ENCODE data around the gene SRPRA.
"Not testable (repeated sequence)": the region's sequence is repeated elsewhere in the genome, so short reads cannot be mapped to it uniquely, and the experiment has no call there.

SRPRA gene

GRCh38 chr11:126282736-126283591, 14.3 kb upstream of the SRPRA start, which contains the start of gene TIRAP:
Gene TIRAP, plus strand, starts transcription at chr11:126283093. Its CDS starts 7,802 bp downstream, at chr11:126290895.
- DNase-seq = peak; percentile 66

- peak; percentile 49 for DNase-seq
Measured at GRCh38 chr11:126282361-126282735, 13.7 kb upstream of the SRPRA start.

- DNase-seq = no peak
Measured at GRCh38 chr11:126281666-126282175, 13.0 kb upstream of the SRPRA start.

GRCh38 chr11:126281245-126281644, 12.6 kb upstream of the SRPRA start:
- no peak for DNase-seq

- no peak for DNase-seq
Measured at GRCh38 chr11:126280595-126280994, 11.9 kb upstream of the SRPRA start.

- no peak for DNase-seq
Measured at GRCh38 chr11:126279191-126279590, 10.5 kb upstream of the SRPRA start.

- no peak for DNase-seq
Measured at GRCh38 chr11:126277780-126278179, 9.1 kb upstream of the SRPRA start.

GRCh38 chr11:126277322-126277721, 8.6 kb upstream of the SRPRA start:
- no peak for DNase-seq

- peak; percentile 16 for DNase-seq
Measured at GRCh38 chr11:126268361-126268707, 361 bp downstream of the SRPRA start.

GRCh38 chr11:126267650-126268049, 1.0 kb downstream of the SRPRA start:
- DNase-seq = no peak

- no peak for DNase-seq
Measured at GRCh38 chr11:126265811-126266210, 2.9 kb downstream of the SRPRA start.

GRCh38 chr11:126263489-126263888, 5.2 kb downstream of the SRPRA start:
- no peak for DNase-seq

GRCh38 chr11:126262216-126262615, 6.5 kb downstream of the SRPRA start:
- DNase-seq = no peak

GRCh38 chr11:126257764-126258163, 10.9 kb downstream of the SRPRA start:
- no peak for DNase-seq

GRCh38 chr11:126257144-126257543, 11.6 kb downstream of the SRPRA start:
- no peak for DNase-seq

GRCh38 chr11:126256216-126256615, 12.5 kb downstream of the SRPRA start:
- DNase-seq = no peak

GRCh38 chr11:126255507-126255906, 13.2 kb downstream of the SRPRA start:
- DNase-seq = not testable (repeated sequence)

- DNase-seq = no peak
Measured at GRCh38 chr11:126254819-126255218, 13.9 kb downstream of the SRPRA start.

- DNase-seq = no peak
Measured at GRCh38 chr11:126253265-126253664, 15.4 kb downstream of the SRPRA start.

- no peak for DNase-seq
Measured at GRCh38 chr11:126246636-126247035, 22.1 kb downstream of the SRPRA start.

- no peak for DNase-seq
Measured at GRCh38 chr11:126233391-126233790, 35.3 kb downstream of the SRPRA start.

- no peak for DNase-seq
Measured at GRCh38 chr11:126232683-126233082, 36.0 kb downstream of the SRPRA start.

- no peak for DNase-seq
Measured at GRCh38 chr11:126231725-126232459, 36.8 kb downstream of the SRPRA start.

All from stimulated activated CD4-positive, alpha-beta T cell treated with anti-CD3 and anti-CD28 coated beads, Interleukin-15, amount 100 ng/mL, for 24 hours (primary cell).